ENCODE measurements around the gene ARHGEF4. TPM values are rescaled to one million over a fixed set of nuclear protein-coding genes. Genes with fewer than 3 reads are reported as not detected.
A peak's percentile ranks its signal among the peaks of the same experiment; 100 is the strongest.

Gene ARHGEF4
- total and polyA plus RNA-seq, 7 donors: 1.7 to 32.4 (median 17.2) TPM; not detected in 1

DNA sequence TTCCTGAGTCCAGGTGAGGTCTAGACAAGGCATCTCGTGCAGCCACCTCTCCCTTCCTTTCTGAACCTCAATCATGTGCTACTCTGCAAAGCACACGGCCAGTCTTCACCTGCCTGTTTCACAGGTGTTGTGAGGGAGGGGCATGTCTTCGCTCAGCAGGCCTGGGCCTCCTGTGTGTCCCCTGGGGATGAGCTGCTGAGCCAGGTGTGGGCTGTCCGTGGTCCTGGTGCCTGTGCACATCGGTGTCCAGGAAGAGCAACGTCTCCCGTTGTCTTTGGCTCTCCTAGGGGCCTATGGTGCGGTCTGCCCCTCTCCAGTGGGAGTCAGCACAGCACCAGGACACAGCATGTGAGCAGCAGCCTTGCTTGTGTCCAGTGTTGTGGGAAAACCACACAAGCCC, 16.7 kb downstream of the ARHGEF4 start:
- TF ChIP-seq, protein P1, sequence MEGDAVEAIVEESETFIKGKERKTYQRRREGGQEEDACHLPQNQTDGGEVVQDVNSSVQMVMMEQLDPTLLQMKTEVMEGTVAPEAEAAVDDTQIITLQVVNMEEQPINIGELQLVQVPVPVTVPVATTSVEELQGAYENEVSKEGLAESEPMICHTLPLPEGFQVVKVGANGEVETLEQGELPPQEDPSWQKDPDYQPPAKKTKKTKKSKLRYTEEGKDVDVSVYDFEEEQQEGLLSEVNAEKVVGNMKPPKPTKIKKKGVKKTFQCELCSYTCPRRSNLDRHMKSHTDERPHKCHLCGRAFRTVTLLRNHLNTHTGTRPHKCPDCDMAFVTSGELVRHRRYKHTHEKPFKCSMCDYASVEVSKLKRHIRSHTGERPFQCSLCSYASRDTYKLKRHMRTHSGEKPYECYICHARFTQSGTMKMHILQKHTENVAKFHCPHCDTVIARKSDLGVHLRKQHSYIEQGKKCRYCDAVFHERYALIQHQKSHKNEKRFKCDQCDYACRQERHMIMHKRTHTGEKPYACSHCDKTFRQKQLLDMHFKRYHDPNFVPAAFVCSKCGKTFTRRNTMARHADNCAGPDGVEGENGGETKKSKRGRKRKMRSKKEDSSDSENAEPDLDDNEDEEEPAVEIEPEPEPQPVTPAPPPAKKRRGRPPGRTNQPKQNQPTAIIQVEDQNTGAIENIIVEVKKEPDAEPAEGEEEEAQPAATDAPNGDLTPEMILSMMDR (IDR thresholded peaks at IDR 0.05): no peak
- H3K27me3 ChIP-seq: no peaks in the 10 kb centered on the region
- no peaks in the 10 kb centered on the region for H3K9me3 ChIP-seq
- no peak overlapping the region for H3K27ac ChIP-seq
- peak; percentile 39 for DNase-seq
- WGBS, 2 donors: 76 to 83% methylated on average over 8 of the region's 8 CpGs
- H3K4me3 ChIP-seq: no peak overlapping the region
- no peaks in the 10 kb centered on the region for H3K4me1 ChIP-seq
- H3K36me3 ChIP-seq: no peaks in the 10 kb centered on the region
- intact Hi-C loops (cut with DNase I): no loop called here

DNA sequence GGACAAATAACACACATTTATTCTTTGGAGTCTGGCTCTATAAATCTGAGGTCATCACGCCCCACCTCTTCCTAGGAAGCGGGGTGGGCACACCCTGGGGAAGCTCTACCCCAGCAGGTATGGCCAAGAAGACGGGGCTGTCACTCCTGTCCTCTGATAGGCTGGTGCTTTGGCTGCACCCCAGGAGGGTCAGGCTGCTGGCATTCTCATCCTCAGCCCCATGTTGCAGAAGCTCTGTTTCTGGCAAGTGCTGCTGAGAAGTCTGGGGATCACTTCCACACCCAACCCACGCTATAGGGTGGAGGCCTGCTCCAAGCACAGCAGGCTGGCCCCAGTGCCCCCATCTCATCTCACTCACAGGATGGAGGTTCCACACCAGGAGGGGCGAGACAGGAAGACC, 17.6 kb downstream of the ARHGEF4 start:
- Histone ChIP-seq H3K27me3 (no peaks in the 10 kb centered on the region), H3K9me3 (no peaks in the 10 kb centered on the region), H3K4me3 (no peak overlapping the region), H3K4me1 (no peaks in the 10 kb centered on the region), H3K36me3 (no peaks in the 10 kb centered on the region), H3K27ac (no peak overlapping the region)
- intact Hi-C loops (cut with DNase I): no loop called here
- WGBS, 2 donors: 68 to 82% methylated on average over 5 of the region's 5 CpGs
- peak; percentile 17 for DNase-seq
- no peak for TF ChIP-seq POLR2A (IDR thresholded peaks at IDR 0.05)
- no peak for TF ChIP-seq EP300 (IDR thresholded peaks at IDR 0.05)
- TF ChIP-seq, protein P1 (IDR thresholded peaks at IDR 0.05): no peak
- no peak for TF ChIP-seq POLR2AphosphoS5 (IDR thresholded peaks at IDR 0.05)

GRCh38 chr2:130864830-130865800, 28.4 kb downstream of the ARHGEF4 start:
- WGBS, 2 donors: 56 to 63% methylated on average over 17 of the region's 17 CpGs
- no peak for TF ChIP-seq EP300 (IDR thresholded peaks at IDR 0.05)
- TF ChIP-seq, protein P1 (IDR thresholded peaks at IDR 0.05): no peak
- TF ChIP-seq POLR2A (IDR thresholded peaks at IDR 0.05): no peak
- no peak for TF ChIP-seq POLR2AphosphoS5 (IDR thresholded peaks at IDR 0.05)
- Histone ChIP-seq H3K4me1 (no peaks in the 10 kb centered on the region), H3K9me3 (no peaks in the 10 kb centered on the region), H3K27me3 (no peaks in the 10 kb centered on the region), H3K4me3 (no peak overlapping the region), H3K36me3 (no peaks in the 10 kb centered on the region), H3K27ac (peak overlapping the region in 1 of 4 donors; percentile 52)
- DNase-seq: peak; percentile 27
- intact Hi-C loops (cut with DNase I): no loop called here

GRCh38 chr2:130869441-130870160, 32.9 kb downstream of the ARHGEF4 start:
- 87 to 90% methylated on average over 18 of the region's 18 CpGs for WGBS, 2 donors
- intact Hi-C loops (cut with DNase I): no loop called here
- H3K4me1 ChIP-seq: no peaks in the 10 kb centered on the region

More at GRCh38 chr2:130869441-130870160, 32.9 kb downstream of the ARHGEF4 start:
- TF ChIP-seq POLR2A (IDR thresholded peaks at IDR 0.05): no peak
- no peak for TF ChIP-seq EP300 (IDR thresholded peaks at IDR 0.05)
- TF ChIP-seq POLR2AphosphoS5 (IDR thresholded peaks at IDR 0.05): no peak
- TF ChIP-seq, protein P1 (IDR thresholded peaks at IDR 0.05): no peak
- no peak for DNase-seq
- no peaks in the 10 kb centered on the region for H3K27me3 ChIP-seq
- no peak overlapping the region for H3K4me3 ChIP-seq
- no peak overlapping the region for H3K27ac ChIP-seq
- H3K9me3 ChIP-seq: no peaks in the 10 kb centered on the region
- no peaks in the 10 kb centered on the region for H3K36me3 ChIP-seq

Data from sigmoid colon (tissue), 7 donors.